ENCODE results near the gene FARP1.

Gene FARP1

GRCh38 chr13:98295371-98295770 lies 152.5 kb downstream of the FARP1 start:
- Histone ChIP-seq H3K9me3 (ENCODE audit: control insufficient read depth, insufficient read depth, low read length) (no peaks in the 10 kb centered on the region), H3K27me3 (ENCODE audit: control insufficient read depth, insufficient read depth, low read length) (no peaks in the 10 kb centered on the region), H3K4me1 (ENCODE audit: control insufficient read depth, insufficient read depth, low read length) (peaks cover 2% of the 10 kb centered on the region; the same call in 1 of the 2 replicates), H3K27ac (ENCODE audit: low read length) (no peak overlapping the region), H3K4me3 (ENCODE audit: low read length) (no peak overlapping the region), H3K36me3 (ENCODE audit: control insufficient read depth, insufficient read depth, low read length) (no peaks in the 10 kb centered on the region)
- WGBS (ENCODE audit: insufficient coverage, insufficient read length) = no CpG with 5 or more reads among the region's 2 CpGs
- no peak for DNase-seq (ENCODE audit: low read depth, low spot score)

- no peak overlapping the region for H3K27ac ChIP-seq (ENCODE audit: low read length)
- DNase-seq (ENCODE audit: low read depth, low spot score) = no peak
- H3K9me3 ChIP-seq (ENCODE audit: control insufficient read depth, insufficient read depth, low read length) = no peaks in the 10 kb centered on the region
- H3K4me1 ChIP-seq (ENCODE audit: control insufficient read depth, insufficient read depth, low read length) = peaks cover 2% of the 10 kb centered on the region; the same call in 1 of the 2 replicates
- no CpG with 5 or more reads among the region's 5 CpGs for WGBS (ENCODE audit: insufficient coverage, insufficient read length)
- no peaks in the 10 kb centered on the region for H3K36me3 ChIP-seq (ENCODE audit: control insufficient read depth, insufficient read depth, low read length)
- no peaks in the 10 kb centered on the region for H3K27me3 ChIP-seq (ENCODE audit: control insufficient read depth, insufficient read depth, low read length)
- no peak overlapping the region for H3K4me3 ChIP-seq (ENCODE audit: low read length)
These were observed 154.2 kb downstream of the FARP1 start for GRCh38 chr13:98297051-98297450.

GRCh38 chr13:98297745-98298144 lies 154.9 kb downstream of the FARP1 start:
- DNase-seq (ENCODE audit: low read depth, low spot score) = no peak
- peaks cover 2% of the 10 kb centered on the region; the same call in 1 of the 2 replicates for H3K4me1 ChIP-seq (ENCODE audit: control insufficient read depth, insufficient read depth, low read length)
- WGBS (ENCODE audit: insufficient coverage, insufficient read length) = no CpG with 5 or more reads among the region's 9 CpGs
- H3K9me3 ChIP-seq (ENCODE audit: control insufficient read depth, insufficient read depth, low read length) = no peaks in the 10 kb centered on the region
- H3K27ac ChIP-seq (ENCODE audit: low read length) = no peak overlapping the region
- H3K36me3 ChIP-seq (ENCODE audit: control insufficient read depth, insufficient read depth, low read length) = no peaks in the 10 kb centered on the region
- H3K27me3 ChIP-seq (ENCODE audit: control insufficient read depth, insufficient read depth, low read length) = no peaks in the 10 kb centered on the region
- no peak overlapping the region for H3K4me3 ChIP-seq (ENCODE audit: low read length)

GRCh38 chr13:98298599-98298998 lies 155.7 kb downstream of the FARP1 start:
- no peak overlapping the region for H3K27ac ChIP-seq (ENCODE audit: low read length)
- H3K27me3 ChIP-seq (ENCODE audit: control insufficient read depth, insufficient read depth, low read length) = no peaks in the 10 kb centered on the region
- no peaks in the 10 kb centered on the region for H3K9me3 ChIP-seq (ENCODE audit: control insufficient read depth, insufficient read depth, low read length)
- no peaks in the 10 kb centered on the region for H3K36me3 ChIP-seq (ENCODE audit: control insufficient read depth, insufficient read depth, low read length)
- H3K4me1 ChIP-seq (ENCODE audit: control insufficient read depth, insufficient read depth, low read length) = peaks cover 2% of the 10 kb centered on the region; the same call in 1 of the 2 replicates
- no peak overlapping the region for H3K4me3 ChIP-seq (ENCODE audit: low read length)
- WGBS (ENCODE audit: insufficient coverage, insufficient read length) = no CpG with 5 or more reads among the region's 3 CpGs
- DNase-seq (ENCODE audit: low read depth, low spot score) = no peak

- no peak overlapping the region for H3K4me3 ChIP-seq (ENCODE audit: low read length)
- no peak overlapping the region for H3K27ac ChIP-seq (ENCODE audit: low read length)
- no peaks in the 10 kb centered on the region for H3K27me3 ChIP-seq (ENCODE audit: control insufficient read depth, insufficient read depth, low read length)
- H3K36me3 ChIP-seq (ENCODE audit: control insufficient read depth, insufficient read depth, low read length) = no peaks in the 10 kb centered on the region
- no CpG with 5 or more reads among the region's 6 CpGs for WGBS (ENCODE audit: insufficient coverage, insufficient read length)
- peaks cover 2% of the 10 kb centered on the region; the same call in 1 of the 2 replicates for H3K4me1 ChIP-seq (ENCODE audit: control insufficient read depth, insufficient read depth, low read length)
- no peak for DNase-seq (ENCODE audit: low read depth, low spot score)
- H3K9me3 ChIP-seq (ENCODE audit: control insufficient read depth, insufficient read depth, low read length) = no peaks in the 10 kb centered on the region
These were observed 156.5 kb downstream of the FARP1 start for GRCh38 chr13:98299235-98299965.

- Histone ChIP-seq H3K4me3 (ENCODE audit: low read length) (no peak overlapping the region), H3K27ac (ENCODE audit: low read length) (no peak overlapping the region)
- no CpG with 5 or more reads among the region's 7 CpGs for WGBS (ENCODE audit: insufficient coverage, insufficient read length)
These were observed 157.1 kb downstream of the FARP1 start for GRCh38 chr13:98299966-98300350.

GRCh38 chr13:98300956-98301641 lies 158.2 kb downstream of the FARP1 start:
- no peak overlapping the region for H3K27ac ChIP-seq (ENCODE audit: low read length)
- no peak overlapping the region for H3K4me3 ChIP-seq (ENCODE audit: low read length)
- H3K4me1 ChIP-seq (ENCODE audit: control insufficient read depth, insufficient read depth, low read length) = peaks cover 2% of the 10 kb centered on the region; the same call in 1 of the 2 replicates
- H3K36me3 ChIP-seq (ENCODE audit: control insufficient read depth, insufficient read depth, low read length) = no peaks in the 10 kb centered on the region
- no peaks in the 10 kb centered on the region for H3K27me3 ChIP-seq (ENCODE audit: control insufficient read depth, insufficient read depth, low read length)
- DNase-seq (ENCODE audit: low read depth, low spot score) = no peak
- WGBS (ENCODE audit: insufficient coverage, insufficient read length) = no CpG with 5 or more reads among the region's 7 CpGs
- H3K9me3 ChIP-seq (ENCODE audit: control insufficient read depth, insufficient read depth, low read length) = no peaks in the 10 kb centered on the region

More at GRCh38 chr13:98299966-98300350, 157.1 kb downstream of the FARP1 start:
- Histone ChIP-seq H3K9me3 (ENCODE audit: control insufficient read depth, insufficient read depth, low read length) (no peaks in the 10 kb centered on the region), H3K36me3 (ENCODE audit: control insufficient read depth, insufficient read depth, low read length) (no peaks in the 10 kb centered on the region), H3K4me1 (ENCODE audit: control insufficient read depth, insufficient read depth, low read length) (peaks cover 2% of the 10 kb centered on the region; the same call in 1 of the 2 replicates), H3K27me3 (ENCODE audit: control insufficient read depth, insufficient read depth, low read length) (no peaks in the 10 kb centered on the region)
- no peak for DNase-seq (ENCODE audit: low read depth, low spot score)

- no peaks in the 10 kb centered on the region for H3K36me3 ChIP-seq (ENCODE audit: control insufficient read depth, insufficient read depth, low read length)
- no peak overlapping the region for H3K4me3 ChIP-seq (ENCODE audit: low read length)
- H3K9me3 ChIP-seq (ENCODE audit: control insufficient read depth, insufficient read depth, low read length) = no peaks in the 10 kb centered on the region
- WGBS (ENCODE audit: insufficient coverage, insufficient read length) = no CpG with 5 or more reads among the region's 7 CpGs
- no peaks in the 10 kb centered on the region for H3K27me3 ChIP-seq (ENCODE audit: control insufficient read depth, insufficient read depth, low read length)
- peaks cover 2% of the 10 kb centered on the region; the same call in 1 of the 2 replicates for H3K4me1 ChIP-seq (ENCODE audit: control insufficient read depth, insufficient read depth, low read length)
- H3K27ac ChIP-seq (ENCODE audit: low read length) = no peak overlapping the region
- DNase-seq (ENCODE audit: low read depth, low spot score) = no peak
These were observed 158.8 kb downstream of the FARP1 start for GRCh38 chr13:98301721-98302120.

- Histone ChIP-seq H3K9me3 (ENCODE audit: control insufficient read depth, insufficient read depth, low read length) (no peaks in the 10 kb centered on the region), H3K27ac (ENCODE audit: low read length) (no peak overlapping the region), H3K36me3 (ENCODE audit: control insufficient read depth, insufficient read depth, low read length) (no peaks in the 10 kb centered on the region), H3K4me1 (ENCODE audit: control insufficient read depth, insufficient read depth, low read length) (peaks cover 4% of the 10 kb centered on the region; the same call in 1 of the 2 replicates), H3K27me3 (ENCODE audit: control insufficient read depth, insufficient read depth, low read length) (no peaks in the 10 kb centered on the region), H3K4me3 (ENCODE audit: low read length) (no peak overlapping the region)
- no peak for DNase-seq (ENCODE audit: low read depth, low spot score)
- no CpG with 5 or more reads among the region's 6 CpGs for WGBS (ENCODE audit: insufficient coverage, insufficient read length)
These were observed 161.0 kb downstream of the FARP1 start for GRCh38 chr13:98303858-98304257.

- DNase-seq (ENCODE audit: low read depth, low spot score) = no peak
- Histone ChIP-seq H3K4me1 (ENCODE audit: control insufficient read depth, insufficient read depth, low read length) (peaks cover 4% of the 10 kb centered on the region; the same call in 1 of the 2 replicates), H3K9me3 (ENCODE audit: control insufficient read depth, insufficient read depth, low read length) (no peaks in the 10 kb centered on the region), H3K27ac (ENCODE audit: low read length) (no peak overlapping the region), H3K27me3 (ENCODE audit: control insufficient read depth, insufficient read depth, low read length) (no peaks in the 10 kb centered on the region), H3K4me3 (ENCODE audit: low read length) (no peak overlapping the region), H3K36me3 (ENCODE audit: control insufficient read depth, insufficient read depth, low read length) (no peaks in the 10 kb centered on the region)
- WGBS (ENCODE audit: insufficient coverage, insufficient read length) = no CpG with 5 or more reads among the region's 4 CpGs
These were observed 162.8 kb downstream of the FARP1 start for GRCh38 chr13:98305670-98306069.
